Medulla oblongata (tissue), 1 donor: ENCODE data around the gene SLFN14.
"Not testable (repeated sequence)": the region's sequence is repeated elsewhere in the genome, so short reads cannot be mapped to it uniquely, and the experiment has no call there.

Source experiments
- DNase-seq: peaks from one replicate; pipeline ENCODE4 v3.0.0-alpha.2; 2015; ENCODE audit errors: extremely low spot score

The SLFN14 gene

GRCh38 chr17:35559495-35560210, 966 bp downstream of the SLFN14 start:
- DNase-seq = no peak

DNA sequence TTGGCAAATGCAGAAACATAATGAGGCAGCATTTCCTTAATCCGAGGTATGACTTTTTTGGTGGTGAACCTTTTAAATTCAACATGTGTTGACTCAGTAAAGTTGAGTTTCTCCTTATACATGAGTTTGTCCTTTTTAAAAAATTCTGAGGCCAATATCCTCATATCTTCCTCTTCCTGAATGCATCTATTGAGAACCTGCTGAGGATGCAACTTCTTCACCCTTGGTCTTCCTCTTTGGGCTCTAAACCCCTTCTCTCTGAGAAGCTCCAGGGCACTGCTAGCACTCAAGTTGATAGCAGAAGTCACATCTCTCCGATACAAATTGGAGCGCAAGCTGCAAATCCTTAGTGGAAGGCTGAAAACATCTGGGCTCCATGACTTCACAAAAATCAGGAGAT, 3.3 kb downstream of the SLFN14 start:
- no peak for DNase-seq

- no peak for DNase-seq
Observed at GRCh38 chr17:35555691-35556090, 4.9 kb downstream of the SLFN14 start.

DNA sequence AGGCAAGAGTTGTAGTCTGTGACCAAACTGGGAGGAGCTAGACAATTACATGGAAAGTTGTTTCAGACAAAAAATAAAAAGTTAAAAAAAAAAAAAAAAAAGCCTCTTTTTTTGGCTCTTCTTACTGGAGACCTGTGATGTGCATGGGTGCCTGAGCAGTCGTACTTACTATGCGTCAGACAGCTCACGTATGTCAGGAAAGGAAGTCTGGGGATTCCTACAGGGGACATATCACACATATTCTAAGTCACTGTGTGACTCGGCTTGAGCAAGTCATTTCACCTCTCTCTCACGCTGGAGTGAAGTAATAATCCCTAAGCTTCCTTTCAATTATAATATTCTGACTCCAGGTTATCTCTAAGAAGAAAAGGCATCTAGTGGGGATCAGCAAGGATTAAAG, 6.0 kb downstream of the SLFN14 start:
- no peak for DNase-seq

DNA sequence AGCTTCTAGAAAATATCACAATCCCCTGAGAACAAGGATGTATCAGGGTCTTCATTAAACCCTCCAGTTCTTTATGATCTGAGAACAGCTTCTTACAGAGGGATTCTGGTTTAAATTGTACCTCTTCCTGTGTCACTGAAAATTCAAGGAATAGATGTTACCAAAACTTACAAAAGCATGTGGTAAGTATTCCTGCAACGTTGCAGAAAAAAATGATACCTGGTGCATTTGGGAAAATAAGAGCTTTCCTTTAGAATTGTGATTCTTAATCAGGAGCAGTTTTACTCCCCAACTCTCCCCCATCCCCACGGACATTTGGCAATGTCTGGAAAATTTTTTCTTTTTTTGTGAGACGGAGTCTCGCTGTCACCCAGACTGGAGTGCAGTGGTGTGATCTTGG, 7.3 kb downstream of the SLFN14 start:
- no peak for DNase-seq

DNA sequence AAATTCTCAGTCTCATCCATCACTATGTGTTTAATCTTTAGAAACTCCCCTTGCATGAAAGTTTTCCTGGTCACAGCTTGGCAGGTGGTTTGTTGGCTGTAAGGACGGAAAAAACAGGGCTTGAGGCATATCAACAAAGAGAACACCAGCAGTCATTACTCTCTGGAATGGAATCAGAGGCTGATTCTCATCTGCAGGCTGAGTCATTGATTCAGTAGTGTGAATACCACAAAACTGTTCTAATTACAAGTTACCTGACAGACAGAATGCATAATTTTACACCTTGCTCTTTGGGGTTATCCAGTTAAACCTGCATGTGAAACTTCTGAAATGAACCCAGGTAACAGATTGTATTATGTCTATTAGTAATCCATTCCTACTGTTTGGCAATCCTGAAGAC, 11.6 kb downstream of the SLFN14 start:
- DNase-seq = no peak

- peak; percentile 57 for DNase-seq
Observed at GRCh38 chr17:35548208-35548810, 12.3 kb downstream of the SLFN14 start.

DNA sequence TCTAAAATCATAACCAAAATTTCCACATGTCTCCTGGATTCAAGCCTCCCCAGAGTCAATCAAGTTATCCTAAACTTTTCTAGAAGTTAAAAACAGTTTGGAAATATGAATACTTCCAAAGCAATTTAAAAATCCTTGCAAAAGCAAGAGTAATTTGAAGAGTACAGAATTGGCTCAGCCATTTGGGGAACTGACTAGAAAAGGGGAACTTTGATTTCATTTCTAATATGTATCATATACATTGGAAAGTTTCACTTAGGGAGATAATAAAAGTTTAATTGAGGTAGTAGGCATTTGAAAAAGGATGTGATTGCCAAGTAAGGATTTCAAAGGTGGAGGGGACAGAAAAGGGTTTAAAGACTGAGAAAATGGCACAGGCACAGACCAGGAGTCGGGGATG, 14.1 kb downstream of the SLFN14 start:
- no peak for DNase-seq

DNA sequence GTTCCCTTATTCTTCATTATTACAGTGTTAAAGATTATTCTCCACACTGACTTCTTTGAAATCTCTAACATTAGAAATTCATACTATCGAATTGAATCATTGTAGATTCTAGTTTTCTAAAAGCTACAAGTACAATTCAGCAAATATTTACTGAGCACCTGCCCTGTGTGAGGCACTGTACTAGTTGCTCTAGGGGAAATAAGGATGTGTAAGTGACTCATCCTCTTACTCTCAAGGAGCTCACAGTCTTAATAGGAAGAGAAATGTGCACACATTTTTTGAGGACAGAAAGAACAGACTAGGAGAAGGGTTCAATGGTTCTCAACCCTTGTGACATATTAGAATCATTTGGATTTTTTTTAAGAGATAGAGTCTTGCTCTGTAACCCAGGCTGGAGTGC, 15.5 kb downstream of the SLFN14 start:
- no peak for DNase-seq

GRCh38 chr17:35543856-35544255, 16.8 kb downstream of the SLFN14 start:
- no peak for DNase-seq

- no peak for DNase-seq
Observed at GRCh38 chr17:35542990-35543389, 17.6 kb downstream of the SLFN14 start.

DNA sequence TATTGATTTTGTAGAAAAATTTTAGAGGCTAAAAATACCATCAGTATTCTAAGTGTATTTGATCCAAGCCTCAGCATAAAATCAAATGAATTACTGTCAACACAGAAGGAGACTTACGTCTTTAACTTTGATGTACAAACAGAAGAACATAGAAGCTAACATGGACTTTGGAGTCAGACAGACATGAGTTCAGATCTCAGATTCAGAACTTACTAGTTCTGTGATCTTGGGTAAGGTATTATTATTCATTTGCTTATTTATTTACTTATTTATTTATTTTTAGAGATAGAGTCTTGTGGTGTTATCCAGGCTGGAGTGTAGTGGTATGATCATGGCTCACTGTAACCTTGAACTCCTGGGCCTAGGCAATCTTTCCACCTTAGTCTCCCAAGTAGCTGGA, 19.2 kb downstream of the SLFN14 start:
- no peak for DNase-seq

DNA sequence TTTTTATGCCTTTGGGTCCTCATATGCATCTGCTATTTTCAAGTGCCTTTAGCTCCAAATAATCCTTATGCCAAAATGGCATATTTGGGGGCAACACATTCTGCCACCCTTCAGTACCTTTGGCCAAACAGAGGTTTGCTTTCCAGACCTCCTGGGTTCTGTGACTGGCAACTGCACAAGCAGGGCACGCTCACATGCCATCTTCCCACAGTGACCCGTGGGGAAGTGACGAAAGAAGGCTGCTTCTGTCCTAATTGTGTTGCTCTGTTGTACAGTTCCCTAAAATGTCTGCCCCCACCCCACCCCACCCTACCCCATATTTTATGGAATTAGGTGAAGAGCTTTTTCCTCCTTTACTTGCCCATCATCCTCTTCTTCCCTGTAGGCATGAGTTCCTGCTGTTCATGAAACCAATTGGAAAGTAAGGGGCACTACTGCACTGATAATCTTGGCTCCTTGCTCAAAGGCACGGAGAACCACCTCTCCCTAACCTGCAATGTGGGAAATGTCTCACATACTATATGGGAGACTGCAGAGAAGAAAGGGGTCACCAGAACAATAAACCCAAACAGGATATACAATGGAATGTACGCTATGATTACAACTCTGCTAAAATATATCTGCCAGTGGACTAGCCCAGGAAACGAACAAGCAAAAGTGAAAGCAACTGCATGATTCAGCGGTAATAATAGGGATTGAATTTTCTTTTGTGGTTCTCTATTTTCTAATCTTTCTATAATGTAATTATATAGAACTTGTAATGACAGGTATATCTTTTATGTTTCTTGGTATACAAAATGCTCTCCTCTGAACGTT, 19.8 kb downstream of the SLFN14 start:
- DNase-seq = peak; percentile 64

DNA sequence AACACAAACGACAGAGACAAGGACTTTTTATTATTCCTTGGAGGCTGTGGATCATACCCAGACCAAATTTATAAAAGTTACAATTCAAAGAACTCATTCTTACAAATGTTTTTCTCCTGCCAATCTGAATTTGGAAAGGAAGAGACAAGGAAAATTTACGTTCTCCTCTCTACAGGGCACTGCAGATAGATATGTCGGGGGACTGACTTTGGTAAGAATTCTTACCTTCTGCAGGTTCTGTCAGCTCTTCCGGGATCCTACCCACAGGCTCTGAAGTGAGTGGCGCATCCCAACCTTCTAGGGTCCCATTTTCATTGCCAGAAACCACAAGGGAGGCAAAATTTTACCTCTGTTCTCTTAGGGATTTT, 21.0 kb downstream of the SLFN14 start:
- DNase-seq = no peak

DNA sequence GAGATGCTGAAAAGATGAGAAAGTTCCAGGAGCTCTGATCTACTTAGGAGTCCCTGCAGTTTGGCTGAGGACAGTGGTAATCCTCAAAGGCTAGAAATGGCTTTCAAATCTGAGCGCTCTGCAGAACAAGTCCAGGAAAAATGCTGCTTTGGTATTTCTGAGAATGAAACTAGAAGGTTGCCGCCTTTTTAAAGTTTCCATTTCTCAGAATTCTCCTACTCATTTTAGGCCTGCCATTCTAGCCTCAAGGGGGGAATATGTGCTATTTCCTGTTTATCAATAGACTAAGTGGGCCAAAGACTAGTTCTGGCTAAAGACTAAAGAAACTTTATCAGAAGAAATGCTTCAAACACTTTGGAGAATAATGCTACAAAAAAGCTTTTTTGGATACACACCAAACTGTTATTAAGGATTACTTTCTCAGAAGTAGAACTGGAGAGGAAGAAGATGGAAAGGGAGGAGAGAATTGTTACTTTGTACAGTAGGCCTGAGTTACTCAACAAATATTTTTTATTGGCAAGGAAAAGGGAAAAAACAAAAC, 22.9 kb downstream of the SLFN14 start, which contains the start of gene SLFN12L:
Gene SLFN12L, minus strand, starts transcription at position 78 of the 541 bp plus-strand sequence. CDS start 15,314 bp downstream, outside the sequence.
- DNase-seq = no peak

DNA sequence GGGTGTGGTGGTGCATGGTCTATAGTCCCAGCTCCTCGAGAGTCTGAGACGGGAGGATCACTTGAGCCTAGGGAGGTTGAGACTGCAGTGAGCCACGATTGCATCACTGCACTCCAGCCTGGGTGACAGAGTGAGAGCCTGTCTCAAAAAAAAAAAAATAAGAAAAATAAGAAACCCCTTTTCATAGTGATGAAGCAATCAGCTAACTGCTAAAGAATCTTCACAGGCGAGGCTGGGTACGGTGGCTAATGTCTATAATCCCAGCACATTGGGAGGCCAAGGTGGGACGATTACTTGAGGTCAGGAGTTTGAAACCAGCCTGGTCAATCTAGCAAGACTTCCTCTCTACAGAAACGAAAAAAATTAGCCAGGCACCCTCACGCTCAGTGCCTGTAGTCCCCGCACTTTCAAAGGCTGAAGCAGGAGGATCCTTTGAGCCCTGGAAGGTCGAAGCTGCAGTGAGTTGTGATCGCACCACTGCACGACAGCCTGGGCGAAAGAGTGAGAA, 23.9 kb downstream of the SLFN14 start:
- no peak for DNase-seq

- DNase-seq = not testable (repeated sequence)
Observed at GRCh38 chr17:35535406-35535805, 25.2 kb downstream of the SLFN14 start.

DNA sequence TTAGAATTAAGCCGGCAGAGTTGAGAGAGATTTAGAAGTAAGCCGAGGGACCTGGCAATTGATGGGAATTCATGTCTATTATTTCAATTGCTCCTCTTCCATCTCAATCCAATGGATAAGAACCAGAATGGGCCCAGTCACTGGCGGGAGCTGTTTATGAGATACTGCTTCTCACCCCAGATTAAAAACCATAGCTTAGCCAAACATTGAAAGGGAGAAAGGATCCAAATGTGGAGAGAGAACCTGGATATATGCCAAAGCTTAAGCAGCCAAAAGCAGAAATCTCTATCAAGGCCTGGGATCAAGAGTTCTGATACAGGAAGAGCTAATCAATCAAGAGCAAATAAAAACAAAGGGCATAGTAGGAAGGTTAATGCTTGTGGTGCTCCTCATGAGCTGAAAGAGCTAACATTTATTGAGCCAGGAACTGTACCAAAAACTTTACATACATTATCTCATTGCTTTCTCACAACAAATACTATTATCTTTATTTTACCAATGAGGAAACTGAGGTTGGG, 26.0 kb downstream of the SLFN14 start:
- no peak for DNase-seq

GRCh38 chr17:35531160-35531559, 29.5 kb downstream of the SLFN14 start:
- no peak for DNase-seq

DNA sequence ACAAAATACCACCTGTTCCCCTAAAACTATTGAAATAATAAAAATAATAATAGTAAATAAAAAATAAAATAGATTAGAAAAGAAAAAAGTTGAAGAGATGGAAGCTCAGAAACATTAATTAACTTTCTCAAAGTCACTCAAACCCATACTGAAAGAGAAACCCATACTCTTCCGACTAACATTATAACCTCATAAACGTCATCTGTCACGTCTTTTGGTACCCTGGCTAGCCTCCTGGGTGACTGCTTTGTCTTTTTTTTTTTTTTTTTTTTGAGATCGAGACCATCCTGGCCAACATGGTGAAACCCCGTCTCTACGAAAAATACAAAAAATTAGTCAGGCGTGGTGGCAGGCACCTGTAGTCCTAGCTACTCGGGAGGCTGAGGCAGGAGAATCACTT, 30.8 kb downstream of the SLFN14 start:
- DNase-seq = no peak

DNA sequence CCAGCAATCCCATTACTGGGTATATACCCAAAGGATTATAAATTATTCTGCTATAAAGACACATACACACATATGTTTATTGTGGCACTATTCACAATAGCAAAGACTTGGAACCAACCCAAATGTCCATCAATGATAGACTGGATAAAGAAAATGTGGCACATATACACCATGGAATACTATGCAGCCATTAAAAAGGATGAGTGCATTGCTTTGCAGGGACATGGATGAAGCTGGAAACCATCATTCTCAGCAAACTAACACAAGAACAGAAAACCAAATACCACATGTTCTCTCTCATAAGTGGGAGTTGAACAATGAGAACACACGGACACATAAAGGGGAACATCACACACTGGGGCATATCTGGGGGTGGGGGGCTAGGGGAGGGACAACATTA, 31.3 kb downstream of the SLFN14 start:
- not testable (repeated sequence) for DNase-seq

DNA sequence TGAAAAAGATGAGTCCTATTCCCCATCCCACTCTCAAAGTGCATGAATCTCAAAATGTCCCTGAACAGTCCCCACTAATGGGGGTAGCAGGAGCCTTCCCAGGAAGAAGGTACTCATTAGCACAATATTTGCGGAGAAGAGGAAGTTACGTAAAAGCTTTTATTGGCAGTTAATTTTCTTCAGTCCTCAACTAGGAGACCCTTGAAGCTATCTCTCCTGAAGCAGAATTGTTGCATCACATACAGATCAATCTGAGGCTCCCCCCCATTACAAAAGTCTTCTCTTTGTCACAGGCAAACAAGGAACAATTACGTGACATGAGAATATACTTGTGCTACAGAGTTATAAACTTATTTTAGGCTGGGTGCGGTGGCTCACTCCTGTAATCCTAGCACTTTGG, 37.3 kb downstream of the SLFN14 start:
- no peak for DNase-seq
